ENCODE measurements around the gene UNCX.

DNA sequence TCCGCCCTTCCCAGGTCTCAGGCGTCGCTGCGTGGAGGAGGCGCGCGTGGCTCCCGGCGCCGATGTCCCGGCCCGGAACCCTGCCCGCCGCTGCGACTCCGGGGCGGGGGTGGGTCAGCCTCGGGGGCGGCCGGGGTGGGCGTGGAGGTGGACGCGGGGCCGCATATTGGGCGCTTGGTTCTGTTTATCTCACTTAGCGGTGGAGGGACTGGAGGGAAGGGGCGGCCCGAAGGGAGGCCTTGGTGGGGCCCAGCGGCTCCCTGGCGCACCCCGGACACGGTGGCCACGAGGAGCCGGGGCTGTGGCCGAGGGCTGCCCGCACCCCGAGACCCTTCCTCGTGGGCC lies 8.6 kb downstream of the UNCX start:
- no peak for TF ChIP-seq GATA3 (IDR thresholded peaks at IDR 0.05; ENCODE audit: low read depth, low read length)
- TF ChIP-seq GATA2 (IDR thresholded peaks at IDR 0.05; ENCODE audit: low read depth, low read length) = no peak
